ENCODE data around the gene GTF2H4. TPM values are rescaled to one million over a fixed set of nuclear protein-coding genes. Genes with fewer than 3 reads are reported as not detected.
"Not testable (repeated sequence)": the region's sequence is repeated elsewhere in the genome, so short reads cannot be mapped to it uniquely, and the experiment has no call there.

GTF2H4 gene
- total RNA-seq, 4 donors from 2014 or later = 9.5 to 34.4 (median 18.2) TPM

- intact Hi-C loops (cut with DNase I) = no loop called here
- Histone ChIP-seq H3K4me1 (peaks cover 0 to 2% of the 10 kb centered on the region in 2 donors), H3K9me3 (no peaks in the 10 kb centered on the region), H3K27me3 (no peaks in the 10 kb centered on the region), H3K36me3 (no peaks in the 10 kb centered on the region), H3K27ac (no peak overlapping the region), H3K4me3 (replicated peaks in 1 of 3) (no peak overlapping the region)
- TF ChIP-seq, protein P1, sequence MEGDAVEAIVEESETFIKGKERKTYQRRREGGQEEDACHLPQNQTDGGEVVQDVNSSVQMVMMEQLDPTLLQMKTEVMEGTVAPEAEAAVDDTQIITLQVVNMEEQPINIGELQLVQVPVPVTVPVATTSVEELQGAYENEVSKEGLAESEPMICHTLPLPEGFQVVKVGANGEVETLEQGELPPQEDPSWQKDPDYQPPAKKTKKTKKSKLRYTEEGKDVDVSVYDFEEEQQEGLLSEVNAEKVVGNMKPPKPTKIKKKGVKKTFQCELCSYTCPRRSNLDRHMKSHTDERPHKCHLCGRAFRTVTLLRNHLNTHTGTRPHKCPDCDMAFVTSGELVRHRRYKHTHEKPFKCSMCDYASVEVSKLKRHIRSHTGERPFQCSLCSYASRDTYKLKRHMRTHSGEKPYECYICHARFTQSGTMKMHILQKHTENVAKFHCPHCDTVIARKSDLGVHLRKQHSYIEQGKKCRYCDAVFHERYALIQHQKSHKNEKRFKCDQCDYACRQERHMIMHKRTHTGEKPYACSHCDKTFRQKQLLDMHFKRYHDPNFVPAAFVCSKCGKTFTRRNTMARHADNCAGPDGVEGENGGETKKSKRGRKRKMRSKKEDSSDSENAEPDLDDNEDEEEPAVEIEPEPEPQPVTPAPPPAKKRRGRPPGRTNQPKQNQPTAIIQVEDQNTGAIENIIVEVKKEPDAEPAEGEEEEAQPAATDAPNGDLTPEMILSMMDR (IDR thresholded peaks at IDR 0.05) = no peak
- TF ChIP-seq POLR2A (IDR thresholded peaks at IDR 0.05) = no peak
- DNase-seq = no peak
These were observed 37.5 kb upstream of the GTF2H4 start for GRCh38 chr6:30870546-30870945.

DNA sequence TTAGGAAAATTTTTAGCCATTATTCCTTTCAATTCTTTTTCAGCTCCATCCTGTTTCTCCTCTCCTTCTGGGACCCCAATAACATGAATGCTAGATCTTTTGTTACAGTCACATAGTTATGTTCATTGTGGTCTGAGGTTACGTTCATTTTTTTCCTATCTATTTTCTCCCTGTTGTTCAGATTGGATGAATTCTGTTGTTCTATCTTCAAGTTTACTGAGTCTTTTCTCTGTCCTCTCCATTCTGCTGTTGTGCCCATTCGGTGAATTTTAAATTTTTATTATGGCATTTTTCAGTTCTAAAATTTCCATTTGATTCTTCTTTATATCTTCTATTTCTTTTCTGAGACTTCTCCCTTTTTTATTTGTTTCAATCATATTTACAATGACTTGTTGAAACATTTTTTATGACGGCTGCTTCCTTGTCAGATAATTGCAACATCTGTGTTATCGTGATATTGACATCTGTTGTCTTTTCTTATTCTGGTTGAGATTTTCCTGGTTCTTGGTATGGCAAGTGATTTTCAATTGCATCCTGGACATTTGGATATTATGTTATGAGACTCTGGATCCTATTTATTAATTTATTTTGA, 36.3 kb upstream of the GTF2H4 start:
- intact Hi-C loops (cut with DNase I) = no loop called here
- no peaks in the 10 kb centered on the region for H3K36me3 ChIP-seq
- WGBS, 2 donors = 87 to 98% methylated on average over 4 of the region's 4 CpGs

GRCh38 chr6:30873137-30873640, 34.8 kb upstream of the GTF2H4 start:
- 88 to 91% methylated on average over 2 of the region's 2 CpGs for WGBS, 2 donors
- no peak for DNase-seq
- H3K27ac ChIP-seq = no peak overlapping the region
- H3K4me3 ChIP-seq (replicated peaks in 1 of 3) = no peak overlapping the region
- no peaks in the 10 kb centered on the region for H3K27me3 ChIP-seq
- H3K4me1 ChIP-seq = peaks cover 9 to 26% of the 10 kb centered on the region in 2 donors
- TF ChIP-seq, protein P1 (IDR thresholded peaks at IDR 0.05) = no peak
- no peak for TF ChIP-seq POLR2A (IDR thresholded peaks at IDR 0.05)
- intact Hi-C loops (cut with DNase I) = no loop called here
- H3K9me3 ChIP-seq = no peaks in the 10 kb centered on the region
- H3K36me3 ChIP-seq = no peaks in the 10 kb centered on the region

More for the DNA sequence above, 36.3 kb upstream of the GTF2H4 start:
- Histone ChIP-seq H3K4me1 (peaks cover 0 to 13% of the 10 kb centered on the region in 2 donors), H3K4me3 (replicated peaks in 1 of 3) (no peak overlapping the region), H3K27ac (no peak overlapping the region), H3K27me3 (no peaks in the 10 kb centered on the region), H3K9me3 (no peaks in the 10 kb centered on the region)
- DNase-seq = no peak
- no peak for TF ChIP-seq POLR2A (IDR thresholded peaks at IDR 0.05)
- TF ChIP-seq, protein P1 (IDR thresholded peaks at IDR 0.05) = no peak

DNA sequence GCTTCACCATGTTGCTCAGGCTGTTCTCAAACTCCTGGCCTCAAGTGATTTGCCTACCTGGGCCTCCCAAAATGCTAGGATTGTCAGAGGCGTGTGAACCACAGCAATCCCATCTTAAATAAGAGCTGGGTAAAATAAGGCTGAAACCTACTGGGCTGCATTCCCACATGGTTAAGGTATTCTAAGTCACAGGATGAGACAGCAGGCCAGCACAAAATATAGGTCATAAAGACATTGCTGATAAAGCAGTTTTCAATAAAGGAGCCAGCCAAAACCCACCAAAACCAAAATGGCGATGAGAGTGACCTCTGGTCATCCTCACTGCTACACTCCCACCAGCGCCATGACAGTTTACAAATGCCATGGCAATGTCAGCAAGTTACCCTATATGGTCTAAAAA, 34.2 kb upstream of the GTF2H4 start:
- intact Hi-C loops (cut with DNase I) = not testable (repeated sequence)

GRCh38 chr6:30875244-30876038, 32.6 kb upstream of the GTF2H4 start:
- Histone ChIP-seq H3K4me3 (replicated peaks in 1 of 3) (no peak overlapping the region), H3K36me3 (no peaks in the 10 kb centered on the region), H3K27me3 (no peaks in the 10 kb centered on the region), H3K4me1 (peaks cover 9 to 27% of the 10 kb centered on the region in 2 donors), H3K9me3 (no peaks in the 10 kb centered on the region), H3K27ac (peak overlapping the region; percentile 14 to 70 (median 20))
- intact Hi-C loops (cut with DNase I) = no loop called here
- WGBS, 2 donors = 82 to 86% methylated on average over 18 of the region's 18 CpGs
- TF ChIP-seq, protein P1 (IDR thresholded peaks at IDR 0.05) = no peak
- no peak for TF ChIP-seq POLR2A (IDR thresholded peaks at IDR 0.05)
- DNase-seq = peak in 1 of 2 donors; percentile 37

More for the DNA sequence above, 34.2 kb upstream of the GTF2H4 start:
- not testable (repeated sequence) for DNase-seq; H3K36me3 ChIP-seq; H3K27me3 ChIP-seq; H3K27ac ChIP-seq; H3K4me3 ChIP-seq (replicated peaks in 1 of 3); H3K9me3 ChIP-seq
- H3K4me1 ChIP-seq = peaks cover 9 to 27% of the 10 kb centered on the region in 2 donors
- WGBS, 2 donors = 92 to 97% methylated on average over 3 of the region's 3 CpGs

Data from thyroid gland (tissue), 4 donors.